Measurements from ENCODE around the gene VSTM2L. TPM values are rescaled to one million over a fixed set of nuclear protein-coding genes. Genes with fewer than 3 reads are reported as not detected.

Gene VSTM2L
- total RNA-seq, 4 donors from 2014 or later: 0.78 to 1.4 TPM; not detected in 2

DNA sequence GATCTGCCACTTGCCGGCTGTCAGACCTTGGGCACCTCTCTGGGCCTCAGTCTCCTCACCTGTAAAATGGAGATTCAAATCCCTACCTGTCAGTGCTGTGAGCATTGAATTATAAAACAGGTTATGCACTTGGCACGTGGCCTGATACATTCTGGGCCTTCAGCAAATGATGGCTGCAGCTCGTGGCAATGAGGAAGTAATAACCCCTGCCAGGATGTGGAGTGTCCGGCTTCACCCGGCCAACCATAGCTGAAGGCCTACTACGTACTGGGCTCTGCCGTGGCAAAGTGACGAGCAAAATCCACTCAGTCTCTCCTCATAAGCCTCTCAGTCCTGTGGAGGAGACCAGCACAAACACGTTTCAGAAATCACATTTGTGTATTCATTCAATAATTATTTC, 10.9 kb upstream of the VSTM2L start:
- WGBS: 48% methylated on average over 9 of the region's 9 CpGs
- no peak for DNase-seq (ENCODE audit: low spot score in 2 of 2)

DNA sequence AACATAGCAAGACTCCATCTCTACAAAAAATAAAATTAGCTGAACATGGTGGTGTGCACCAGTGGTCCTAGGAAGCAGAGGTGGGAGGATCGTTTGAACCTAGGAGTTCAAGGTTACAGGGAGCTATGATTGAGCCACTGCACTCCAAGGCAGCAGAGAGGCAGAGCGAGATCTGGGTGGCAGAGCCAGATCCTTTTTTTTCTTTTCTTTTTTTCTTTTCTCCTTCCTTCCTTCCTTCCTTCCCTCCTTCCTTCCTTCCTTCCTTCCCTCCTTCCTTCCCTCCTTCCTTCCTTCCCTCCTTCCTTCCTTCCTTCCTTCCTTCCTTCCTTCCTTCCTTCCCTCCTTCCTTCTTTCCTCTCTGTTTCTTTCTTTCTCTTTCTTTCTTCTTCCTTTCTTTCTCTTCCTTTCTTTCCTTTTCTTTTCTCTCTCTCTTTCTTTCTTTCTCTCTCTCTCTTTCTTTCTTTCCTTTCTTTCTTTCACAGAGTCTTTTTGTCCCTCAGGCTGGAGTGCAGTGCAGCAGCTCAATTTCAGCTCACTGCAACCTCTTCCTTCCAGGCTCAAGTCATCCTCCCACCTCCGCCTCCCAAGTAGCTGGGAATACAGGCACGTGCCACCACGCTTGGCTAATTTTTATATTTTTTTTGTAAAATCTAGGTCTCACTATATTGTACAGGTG, 9.2 kb upstream of the VSTM2L start:
- Histone ChIP-seq H3K4me3 (no peak overlapping the region), H3K4me1 (peaks cover 3% of the 10 kb centered on the region), H3K27me3 (no peaks in the 10 kb centered on the region), H3K36me3 (no peaks in the 10 kb centered on the region), H3K9me3 (no peaks in the 10 kb centered on the region), H3K27ac (no peak overlapping the region)
- 82% methylated on average over 5 of the region's 5 CpGs for WGBS
- TF ChIP-seq EP300 (IDR thresholded peaks at IDR 0.05) (no peak), POLR2AphosphoS5 (IDR thresholded peaks at IDR 0.05) (no peak), POLR2A (IDR thresholded peaks at IDR 0.05) (no peak)
- TF ChIP-seq, protein P1, sequence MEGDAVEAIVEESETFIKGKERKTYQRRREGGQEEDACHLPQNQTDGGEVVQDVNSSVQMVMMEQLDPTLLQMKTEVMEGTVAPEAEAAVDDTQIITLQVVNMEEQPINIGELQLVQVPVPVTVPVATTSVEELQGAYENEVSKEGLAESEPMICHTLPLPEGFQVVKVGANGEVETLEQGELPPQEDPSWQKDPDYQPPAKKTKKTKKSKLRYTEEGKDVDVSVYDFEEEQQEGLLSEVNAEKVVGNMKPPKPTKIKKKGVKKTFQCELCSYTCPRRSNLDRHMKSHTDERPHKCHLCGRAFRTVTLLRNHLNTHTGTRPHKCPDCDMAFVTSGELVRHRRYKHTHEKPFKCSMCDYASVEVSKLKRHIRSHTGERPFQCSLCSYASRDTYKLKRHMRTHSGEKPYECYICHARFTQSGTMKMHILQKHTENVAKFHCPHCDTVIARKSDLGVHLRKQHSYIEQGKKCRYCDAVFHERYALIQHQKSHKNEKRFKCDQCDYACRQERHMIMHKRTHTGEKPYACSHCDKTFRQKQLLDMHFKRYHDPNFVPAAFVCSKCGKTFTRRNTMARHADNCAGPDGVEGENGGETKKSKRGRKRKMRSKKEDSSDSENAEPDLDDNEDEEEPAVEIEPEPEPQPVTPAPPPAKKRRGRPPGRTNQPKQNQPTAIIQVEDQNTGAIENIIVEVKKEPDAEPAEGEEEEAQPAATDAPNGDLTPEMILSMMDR (IDR thresholded peaks at IDR 0.05): no peak
- no peak for DNase-seq (ENCODE audit: low spot score in 2 of 2)

More for the DNA sequence above, 10.9 kb upstream of the VSTM2L start:
- TF ChIP-seq POLR2A (IDR thresholded peaks at IDR 0.05): no peak
- TF ChIP-seq EP300 (IDR thresholded peaks at IDR 0.05): no peak
- no peak for TF ChIP-seq POLR2AphosphoS5 (IDR thresholded peaks at IDR 0.05)
- TF ChIP-seq, protein P1 (IDR thresholded peaks at IDR 0.05): no peak
- no peaks in the 10 kb centered on the region for H3K36me3 ChIP-seq
- no peaks in the 10 kb centered on the region for H3K9me3 ChIP-seq
- H3K27me3 ChIP-seq: no peaks in the 10 kb centered on the region
- H3K27ac ChIP-seq: no peak overlapping the region
- peaks cover 3% of the 10 kb centered on the region for H3K4me1 ChIP-seq
- H3K4me3 ChIP-seq: no peak overlapping the region

DNA sequence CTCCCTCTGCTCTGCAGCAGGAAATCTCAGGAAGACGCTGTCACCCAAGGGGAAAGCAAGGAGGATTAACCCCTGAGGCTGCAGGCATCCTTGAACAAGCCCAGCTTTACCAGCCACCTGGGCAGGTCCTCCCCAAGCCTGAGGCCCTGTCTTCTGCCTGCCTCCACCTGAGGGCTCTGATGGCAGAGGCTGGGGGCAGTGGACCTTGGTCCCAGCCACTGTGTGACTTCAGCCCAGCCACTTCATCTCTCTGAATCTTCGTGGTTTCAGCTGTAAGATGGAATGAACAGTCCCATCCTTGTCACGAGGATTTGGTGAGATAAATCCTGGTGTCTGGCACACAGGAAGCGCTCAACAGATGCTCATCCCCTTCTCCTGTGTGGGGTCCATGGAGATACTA, 8.5 kb upstream of the VSTM2L start:
- WGBS: 94% methylated on average over 4 of the region's 4 CpGs
- TF ChIP-seq EP300 (IDR thresholded peaks at IDR 0.05): no peak
- TF ChIP-seq, protein P1 (IDR thresholded peaks at IDR 0.05): no peak
- DNase-seq (ENCODE audit: low spot score in 2 of 2): no peak

DNA sequence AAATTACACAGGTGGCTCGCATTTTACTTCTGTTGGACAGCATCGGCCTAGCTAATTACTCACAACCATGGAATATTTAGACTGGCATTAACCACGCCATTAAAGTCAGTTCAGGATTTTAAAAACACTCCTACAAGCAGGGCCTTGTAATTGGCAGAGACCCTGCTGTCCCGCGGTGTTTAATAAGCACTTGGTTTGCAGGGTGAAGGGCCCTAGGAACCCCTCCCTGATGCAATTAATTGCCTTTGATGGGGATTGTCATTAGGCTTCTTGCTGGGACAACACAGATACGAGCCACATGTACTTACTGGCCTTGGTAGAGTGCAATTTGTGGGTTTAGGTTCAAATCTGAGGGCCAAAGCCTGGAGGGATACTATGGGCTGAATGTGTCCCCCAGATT, 7.8 kb upstream of the VSTM2L start:
- Histone ChIP-seq H3K27me3 (no peaks in the 10 kb centered on the region), H3K36me3 (no peaks in the 10 kb centered on the region), H3K27ac (no peak overlapping the region), H3K4me1 (peaks cover 3% of the 10 kb centered on the region), H3K9me3 (no peaks in the 10 kb centered on the region), H3K4me3 (no peak overlapping the region)
- TF ChIP-seq, protein P1 (IDR thresholded peaks at IDR 0.05): no peak
- no peak for DNase-seq (ENCODE audit: low spot score in 2 of 2)
- WGBS: 89% methylated on average over 6 of the region's 6 CpGs

More for the DNA sequence above, 8.5 kb upstream of the VSTM2L start:
- Histone ChIP-seq H3K36me3 (no peaks in the 10 kb centered on the region), H3K27me3 (no peaks in the 10 kb centered on the region), H3K27ac (no peak overlapping the region), H3K4me1 (peaks cover 3% of the 10 kb centered on the region), H3K4me3 (no peak overlapping the region), H3K9me3 (no peaks in the 10 kb centered on the region)

DNA sequence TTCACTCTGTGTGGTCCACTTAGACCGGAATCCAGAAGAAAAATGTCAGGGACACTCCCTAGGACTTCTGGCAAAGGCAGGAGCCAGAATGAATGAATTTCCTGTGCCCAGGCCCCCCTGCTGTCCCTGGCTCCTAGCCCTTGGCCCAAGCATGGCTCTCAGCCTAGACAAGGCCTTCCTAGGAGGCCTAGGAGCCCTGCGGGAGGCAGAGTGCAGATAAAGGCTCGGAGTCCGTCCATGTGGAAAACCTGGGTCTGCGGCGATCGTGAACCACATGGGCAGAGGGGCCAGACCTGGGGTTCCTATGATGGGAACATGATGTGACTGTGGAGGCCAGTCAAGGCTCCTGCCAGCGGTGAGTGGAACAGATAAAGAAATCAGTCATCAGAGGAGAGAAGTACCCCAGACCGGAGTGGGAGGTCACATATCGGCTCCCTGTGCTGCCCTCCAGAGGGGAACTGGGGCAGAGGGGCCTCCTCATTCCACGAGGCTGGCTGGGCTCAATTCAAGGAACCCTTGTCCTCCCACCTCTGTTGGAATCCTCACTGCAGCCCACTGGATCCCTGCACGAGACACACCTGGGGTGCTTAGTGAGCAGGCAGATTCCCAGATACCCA, 5.9 kb upstream of the VSTM2L start:
- Histone ChIP-seq H3K4me1 (no peaks in the 10 kb centered on the region), H3K27ac (no peak overlapping the region), H3K27me3 (peaks cover 16% of the 10 kb centered on the region), H3K4me3 (no peak overlapping the region), H3K36me3 (no peaks in the 10 kb centered on the region), H3K9me3 (no peaks in the 10 kb centered on the region)
- TF ChIP-seq POLR2AphosphoS5 (IDR thresholded peaks at IDR 0.05) (no peak), POLR2A (IDR thresholded peaks at IDR 0.05) (no peak), EP300 (IDR thresholded peaks at IDR 0.05) (no peak)
- TF ChIP-seq, protein P1 (IDR thresholded peaks at IDR 0.05): no peak
- no peak for DNase-seq (ENCODE audit: low spot score in 2 of 2)
- 73% methylated on average over 8 of the region's 12 CpGs for WGBS

All from suprapubic skin (tissue), 4 donors.